HL-60 (cell line): Measurements from ENCODE around the gene KCTD13.
"Not testable (repeated sequence)": the region's sequence is repeated elsewhere in the genome, so short reads cannot be mapped to it uniquely, and the experiment has no call there.

Source experiments
- DNase-seq, 2 experiments: peaks; one replicate each; pipeline ENCODE4 v3.0.0-alpha.2; 2010 to 2020; ENCODE audit warnings: low read depth in 1 of 2, low spot score in 1 of 2
- H3K27ac ChIP-seq: fragments of 250-450 bp; sonication (Bioruptor Pico); replicated peaks from 2 replicates; pipeline ENCODE4 v1.5.1; 2020; ENCODE audit warnings: mild to moderate bottlenecking, moderate library complexity
- H3K27me3 ChIP-seq: fragments of 250-450 bp; sonication (Bioruptor Pico); 2 replicates; pipeline ENCODE4 v1.5.1; 2021; ENCODE audit warnings: mild to moderate bottlenecking, moderate library complexity; ENCODE audit not compliant: insufficient read depth, poor library complexity, severe bottlenecking
- H3K4me3 ChIP-seq: replicated peaks from 2 replicates; pipeline ENCODE4 v1.5.1; 2011; ENCODE audit warnings: mild to moderate bottlenecking, control low read depth, low read length; ENCODE audit not compliant: insufficient read depth
- GABPA ChIP-seq: IDR thresholded peaks from 2 replicates; pipeline ENCODE4 v1.6.1; 2012; ENCODE audit warnings: low read depth
- POLR2AphosphoS5 ChIP-seq: IDR thresholded peaks from 2 replicates; pipeline ENCODE4 v1.6.1; 2012; ENCODE audit warnings: low read depth
- SPI1 ChIP-seq: IDR thresholded peaks from 2 replicates; pipeline ENCODE4 v1.6.1; 2012; ENCODE audit warnings: low read depth, mild to moderate bottlenecking, borderline replicate concordance
- TF ChIP-seq, protein P1 (sequence below): IDR thresholded peaks from 2 replicates; pipeline ENCODE4 v1.6.1; 2012; ENCODE audit warnings: low read depth; ENCODE audit not compliant: insufficient replicate concordance
- TF ChIP-seq, protein P2 (sequence below): IDR thresholded peaks from one replicate; pipeline ENCODE4 v1.5.1; 2011; ENCODE audit warnings: low read length, control low read depth, inconsistent platforms; ENCODE audit not compliant: insufficient read depth

The KCTD13 gene

DNA sequence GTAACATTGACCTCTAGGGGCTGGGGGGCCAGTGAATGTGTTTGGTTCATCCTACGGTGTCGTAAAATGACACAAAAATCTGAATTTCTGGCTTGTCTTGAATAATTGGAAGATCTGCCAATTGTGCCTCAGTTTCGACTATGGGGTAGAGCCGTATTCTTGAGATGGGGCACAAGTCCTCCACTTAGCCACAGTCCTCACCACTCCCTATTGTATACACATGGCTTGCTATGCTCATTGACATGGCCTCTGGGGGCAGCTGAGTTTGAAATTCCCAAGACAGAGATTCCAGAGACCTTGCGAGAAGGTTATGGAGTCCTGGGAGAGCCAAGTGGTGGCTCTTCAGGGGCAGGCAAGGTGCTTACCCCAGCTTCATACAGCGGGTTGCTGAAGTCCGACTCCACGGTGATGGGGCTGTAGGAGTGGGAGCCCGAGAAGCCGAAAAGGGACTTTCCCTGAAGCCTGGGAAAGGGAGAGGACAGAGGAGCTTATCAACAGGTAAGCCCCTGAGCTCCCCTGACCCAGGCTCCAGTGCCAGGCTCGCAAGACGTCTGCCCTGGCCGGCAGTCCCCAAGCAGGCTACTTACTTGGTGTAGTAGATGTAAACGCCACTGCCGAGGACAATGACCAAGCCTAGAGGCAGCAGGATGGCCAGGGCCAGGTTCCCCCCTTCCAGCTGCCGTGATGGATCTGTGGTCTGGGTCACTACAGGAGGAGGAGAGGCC lies 54.0 kb downstream of the KCTD13 start:
- TF ChIP-seq GABPA, result no peak
- TF ChIP-seq, protein P1, sequence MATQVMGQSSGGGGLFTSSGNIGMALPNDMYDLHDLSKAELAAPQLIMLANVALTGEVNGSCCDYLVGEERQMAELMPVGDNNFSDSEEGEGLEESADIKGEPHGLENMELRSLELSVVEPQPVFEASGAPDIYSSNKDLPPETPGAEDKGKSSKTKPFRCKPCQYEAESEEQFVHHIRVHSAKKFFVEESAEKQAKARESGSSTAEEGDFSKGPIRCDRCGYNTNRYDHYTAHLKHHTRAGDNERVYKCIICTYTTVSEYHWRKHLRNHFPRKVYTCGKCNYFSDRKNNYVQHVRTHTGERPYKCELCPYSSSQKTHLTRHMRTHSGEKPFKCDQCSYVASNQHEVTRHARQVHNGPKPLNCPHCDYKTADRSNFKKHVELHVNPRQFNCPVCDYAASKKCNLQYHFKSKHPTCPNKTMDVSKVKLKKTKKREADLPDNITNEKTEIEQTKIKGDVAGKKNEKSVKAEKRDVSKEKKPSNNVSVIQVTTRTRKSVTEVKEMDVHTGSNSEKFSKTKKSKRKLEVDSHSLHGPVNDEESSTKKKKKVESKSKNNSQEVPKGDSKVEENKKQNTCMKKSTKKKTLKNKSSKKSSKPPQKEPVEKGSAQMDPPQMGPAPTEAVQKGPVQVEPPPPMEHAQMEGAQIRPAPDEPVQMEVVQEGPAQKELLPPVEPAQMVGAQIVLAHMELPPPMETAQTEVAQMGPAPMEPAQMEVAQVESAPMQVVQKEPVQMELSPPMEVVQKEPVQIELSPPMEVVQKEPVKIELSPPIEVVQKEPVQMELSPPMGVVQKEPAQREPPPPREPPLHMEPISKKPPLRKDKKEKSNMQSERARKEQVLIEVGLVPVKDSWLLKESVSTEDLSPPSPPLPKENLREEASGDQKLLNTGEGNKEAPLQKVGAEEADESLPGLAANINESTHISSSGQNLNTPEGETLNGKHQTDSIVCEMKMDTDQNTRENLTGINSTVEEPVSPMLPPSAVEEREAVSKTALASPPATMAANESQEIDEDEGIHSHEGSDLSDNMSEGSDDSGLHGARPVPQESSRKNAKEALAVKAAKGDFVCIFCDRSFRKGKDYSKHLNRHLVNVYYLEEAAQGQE, result no peak
- no peak for TF ChIP-seq SPI1
- no peak for TF ChIP-seq POLR2AphosphoS5
- TF ChIP-seq, protein P2, sequence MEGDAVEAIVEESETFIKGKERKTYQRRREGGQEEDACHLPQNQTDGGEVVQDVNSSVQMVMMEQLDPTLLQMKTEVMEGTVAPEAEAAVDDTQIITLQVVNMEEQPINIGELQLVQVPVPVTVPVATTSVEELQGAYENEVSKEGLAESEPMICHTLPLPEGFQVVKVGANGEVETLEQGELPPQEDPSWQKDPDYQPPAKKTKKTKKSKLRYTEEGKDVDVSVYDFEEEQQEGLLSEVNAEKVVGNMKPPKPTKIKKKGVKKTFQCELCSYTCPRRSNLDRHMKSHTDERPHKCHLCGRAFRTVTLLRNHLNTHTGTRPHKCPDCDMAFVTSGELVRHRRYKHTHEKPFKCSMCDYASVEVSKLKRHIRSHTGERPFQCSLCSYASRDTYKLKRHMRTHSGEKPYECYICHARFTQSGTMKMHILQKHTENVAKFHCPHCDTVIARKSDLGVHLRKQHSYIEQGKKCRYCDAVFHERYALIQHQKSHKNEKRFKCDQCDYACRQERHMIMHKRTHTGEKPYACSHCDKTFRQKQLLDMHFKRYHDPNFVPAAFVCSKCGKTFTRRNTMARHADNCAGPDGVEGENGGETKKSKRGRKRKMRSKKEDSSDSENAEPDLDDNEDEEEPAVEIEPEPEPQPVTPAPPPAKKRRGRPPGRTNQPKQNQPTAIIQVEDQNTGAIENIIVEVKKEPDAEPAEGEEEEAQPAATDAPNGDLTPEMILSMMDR, result no peak
- Histone ChIP-seq H3K27ac (no peak overlapping the region), H3K27me3 (peaks cover 16% of the 10 kb centered on the region), H3K4me3 (no peak overlapping the region)
- DNase-seq, result no peak

DNA sequence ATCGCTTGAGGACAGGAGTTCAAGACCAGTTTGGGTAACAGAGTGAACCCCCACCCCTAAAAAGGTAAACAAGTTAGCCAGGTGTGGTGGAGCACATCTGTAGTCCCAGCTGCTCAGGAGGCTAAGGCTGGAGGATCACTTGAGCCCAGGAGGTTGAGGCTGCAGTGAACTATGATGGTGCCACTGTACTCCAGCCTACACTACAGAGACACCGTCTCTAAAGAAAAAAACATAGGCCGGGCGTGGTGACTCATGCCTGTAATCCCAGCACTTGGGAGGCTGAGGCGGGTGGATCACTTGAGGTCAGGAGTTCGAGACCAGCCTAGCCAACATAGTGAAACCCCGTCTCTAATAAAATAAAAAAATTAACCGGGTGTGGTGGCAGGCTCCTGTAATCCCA lies 57.0 kb downstream of the KCTD13 start:
- H3K27ac ChIP-seq, DNase-seq, H3K27me3 ChIP-seq, H3K4me3 ChIP-seq: not testable (repeated sequence)

DNA sequence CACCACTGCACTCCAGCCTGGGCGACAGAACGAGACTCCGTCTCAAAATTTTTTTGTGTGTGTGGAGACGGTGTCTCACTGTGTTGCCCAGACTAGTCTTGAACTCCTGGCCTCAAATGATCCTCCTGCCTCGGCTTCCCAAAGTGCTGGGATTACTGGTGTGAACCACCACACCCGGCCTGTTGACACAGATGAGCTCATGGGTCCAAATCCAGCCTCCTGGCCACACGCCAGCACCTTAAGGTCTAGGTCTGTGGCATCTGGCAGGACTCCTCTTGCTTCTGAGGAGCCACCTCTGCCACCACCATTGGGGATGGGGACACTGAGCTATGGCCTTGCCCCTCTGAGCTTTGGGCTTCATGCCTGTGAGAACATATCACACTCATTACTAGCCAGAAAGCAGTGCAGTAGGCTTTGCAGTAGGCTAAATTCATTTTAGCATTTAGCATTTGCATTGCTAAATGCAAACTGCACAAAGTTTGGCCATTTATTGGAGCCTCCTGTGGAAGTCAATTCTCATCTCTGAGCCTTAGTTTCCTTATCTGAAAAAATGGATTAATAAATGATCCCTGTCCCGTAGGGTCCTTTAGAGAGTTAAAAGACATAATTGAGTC lies 57.5 kb downstream of the KCTD13 start:
- DNase-seq, result no peak
- H3K27ac ChIP-seq, result no peak overlapping the region
- H3K4me3 ChIP-seq, result no peak overlapping the region
- TF ChIP-seq, protein P1, result no peak
- no peak for TF ChIP-seq POLR2AphosphoS5
- no peaks in the 10 kb centered on the region for H3K27me3 ChIP-seq

DNA sequence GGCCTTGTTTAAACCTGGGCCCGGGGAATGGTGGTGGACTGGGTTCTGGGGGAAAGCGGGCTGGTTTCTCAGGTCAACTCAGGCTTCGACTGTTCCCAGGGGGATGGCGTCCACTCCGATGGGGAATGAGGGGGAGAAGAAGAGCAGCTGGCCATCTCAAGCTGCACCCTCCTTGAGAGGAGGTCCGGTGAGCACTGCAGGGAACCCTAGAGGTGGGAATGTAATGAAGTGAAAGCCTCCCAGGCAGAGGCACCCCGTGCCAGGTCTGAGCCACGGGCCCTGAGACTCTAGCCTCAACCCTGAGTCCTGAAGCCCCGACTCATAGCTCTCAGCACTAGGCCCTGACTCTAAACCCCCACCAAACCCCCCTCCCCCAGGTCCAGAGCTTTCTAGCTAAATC lies 61.8 kb downstream of the KCTD13 start:
- Histone ChIP-seq H3K27me3 (no peaks in the 10 kb centered on the region), H3K27ac (no peak overlapping the region), H3K4me3 (no peak overlapping the region)
- TF ChIP-seq, protein P2, result no peak
- no peak for TF ChIP-seq POLR2AphosphoS5
- TF ChIP-seq SPI1, result no peak
- TF ChIP-seq, protein P1, result no peak
- no peak for TF ChIP-seq GABPA
- no peak for DNase-seq
